Mesendoderm (in vitro differentiated cells): ENCODE data around the gene NR2F1-AS1.

Source experiments
- DNase-seq: peaks from one replicate; pipeline ENCODE4 v3.0.0; 2013
- H2AK5ac ChIP-seq: 2 replicates; pipeline ENCODE4 v1.6.1; 2013; ENCODE audit warnings: low read length, inconsistent platforms
- H2BK120ac ChIP-seq: 2 replicates; pipeline ENCODE4 v1.6.1; 2013; ENCODE audit warnings: low read depth, mild to moderate bottlenecking, low read length, moderate library complexity, mixed read lengths
- H2BK15ac ChIP-seq: replicated peaks from 2 replicates; pipeline ENCODE4 v1.6.1; 2013; ENCODE audit warnings: low read depth, mild to moderate bottlenecking, moderate library complexity
- H2BK5ac ChIP-seq: 2 replicates; pipeline ENCODE4 v1.6.1; 2013; ENCODE audit warnings: low read length, inconsistent platforms
- H3K18ac ChIP-seq: 2 replicates; pipeline ENCODE4 v1.6.1; 2013; ENCODE audit warnings: mild to moderate bottlenecking, low read length, mixed read lengths
- H3K23ac ChIP-seq: one replicate; pipeline ENCODE4 v1.6.1; 2013; ENCODE audit warnings: low read length
- H3K27ac ChIP-seq: 2 replicates; pipeline ENCODE4 v1.5.1; 2013; ENCODE audit warnings: low read depth, mild to moderate bottlenecking, inconsistent platforms, low read length, moderate library complexity
- H3K27me3 ChIP-seq: 2 replicates; pipeline ENCODE4 v1.6.1; 2013; ENCODE audit warnings: low read length, control low read depth, mild to moderate bottlenecking, inconsistent platforms; ENCODE audit not compliant: insufficient read depth, poor library complexity
- H3K36me3 ChIP-seq: 2 replicates; pipeline ENCODE4 v1.6.1; 2013; ENCODE audit warnings: low read length, inconsistent platforms; ENCODE audit not compliant: control insufficient read depth, insufficient read depth
- H3K4ac ChIP-seq: one replicate; pipeline ENCODE4 v1.6.1; 2013; ENCODE audit warnings: low read depth, mild to moderate bottlenecking, low read length, moderate library complexity
- H3K4me1 ChIP-seq: 2 replicates; pipeline ENCODE4 v1.6.1; 2013; ENCODE audit warnings: low read depth, low read length, inconsistent platforms; ENCODE audit not compliant: control insufficient read depth
- H3K4me2 ChIP-seq: 2 replicates; pipeline ENCODE4 v1.6.1; 2013; ENCODE audit warnings: low read length
- H3K4me3 ChIP-seq: 2 replicates; pipeline ENCODE4 v1.5.1; 2013; ENCODE audit warnings: mild to moderate bottlenecking, low read length
- H3K56ac ChIP-seq: one replicate; pipeline ENCODE4 v1.6.1; 2013; ENCODE audit warnings: low read length
- H3K79me1 ChIP-seq: 2 replicates; pipeline ENCODE4 v1.6.1; 2013; ENCODE audit warnings: low read length, inconsistent platforms
- H3K79me2 ChIP-seq: 2 replicates; pipeline ENCODE4 v1.6.1; 2013; ENCODE audit warnings: mild to moderate bottlenecking, low read length; ENCODE audit not compliant: control insufficient read depth, insufficient read depth
- H3K9ac ChIP-seq: 2 replicates; pipeline ENCODE4 v1.6.1; 2013; ENCODE audit warnings: low read length, inconsistent platforms
- H4K5ac ChIP-seq: one replicate; pipeline ENCODE4 v1.6.1; 2013; ENCODE audit warnings: low read length
- H4K8ac ChIP-seq: one replicate; pipeline ENCODE4 v1.6.1; 2013; ENCODE audit warnings: low read depth, mild to moderate bottlenecking, control low read depth, low read length, moderate library complexity
- WGBS: extraction: QIAGEN DNeasy Blood & Tissue Kit; methylation state at CpG from one replicate; pipeline ENCODE4 v1.1.7; 2013; ENCODE audit warnings: low lambda C conversion rate, missing lambda C conversion rate; ENCODE audit not compliant: insufficient coverage; ENCODE audit errors: extremely low coverage; 5-methylcytosine and 5-hydroxymethylcytosine counted together

Gene NR2F1-AS1

DNA sequence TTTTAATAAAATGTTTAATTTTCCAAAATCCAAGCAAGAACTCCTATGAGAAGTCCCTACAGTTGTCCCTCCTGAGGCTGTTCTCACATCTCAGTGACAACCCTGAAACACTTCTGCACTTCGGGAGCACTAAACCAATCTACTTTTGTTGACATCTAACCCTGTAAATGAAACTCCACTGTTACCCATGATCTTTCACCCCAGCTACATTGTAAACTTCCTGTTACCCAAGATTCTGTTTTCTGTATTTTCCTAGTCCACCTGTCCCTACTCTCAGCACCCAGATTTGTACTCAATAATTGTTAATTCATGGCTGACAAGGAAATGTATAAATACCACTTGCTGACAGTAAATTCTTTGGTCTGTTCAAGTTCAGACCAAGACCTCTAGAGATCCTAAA lies 153.7 kb downstream of the NR2F1-AS1 start:
- no peak overlapping the region for H2BK120ac ChIP-seq
- no peak overlapping the region for H2BK15ac ChIP-seq
- no peak overlapping the region for H3K9ac ChIP-seq
- no peak overlapping the region for H3K23ac ChIP-seq
- DNase-seq: no peak
- no peaks in the 10 kb centered on the region for H3K36me3 ChIP-seq
- no peak overlapping the region for H2AK5ac ChIP-seq
- H4K5ac ChIP-seq: no peak overlapping the region
- H4K8ac ChIP-seq: no peak overlapping the region
- no peaks in the 10 kb centered on the region for H3K4me1 ChIP-seq
- no peak overlapping the region for H3K56ac ChIP-seq
- H3K18ac ChIP-seq: no peak overlapping the region
- no peaks in the 10 kb centered on the region for H3K27me3 ChIP-seq
- no peaks in the 10 kb centered on the region for H3K79me1 ChIP-seq
- no peak overlapping the region for H3K4me2 ChIP-seq
- H3K4ac ChIP-seq: no peak overlapping the region
- no CpG with 5 or more reads among the region's 1 CpG for WGBS
- H3K4me3 ChIP-seq: no peak overlapping the region
- H3K79me2 ChIP-seq: no peaks in the 10 kb centered on the region
- H3K27ac ChIP-seq: no peak overlapping the region
- H2BK5ac ChIP-seq: no peak overlapping the region

DNA sequence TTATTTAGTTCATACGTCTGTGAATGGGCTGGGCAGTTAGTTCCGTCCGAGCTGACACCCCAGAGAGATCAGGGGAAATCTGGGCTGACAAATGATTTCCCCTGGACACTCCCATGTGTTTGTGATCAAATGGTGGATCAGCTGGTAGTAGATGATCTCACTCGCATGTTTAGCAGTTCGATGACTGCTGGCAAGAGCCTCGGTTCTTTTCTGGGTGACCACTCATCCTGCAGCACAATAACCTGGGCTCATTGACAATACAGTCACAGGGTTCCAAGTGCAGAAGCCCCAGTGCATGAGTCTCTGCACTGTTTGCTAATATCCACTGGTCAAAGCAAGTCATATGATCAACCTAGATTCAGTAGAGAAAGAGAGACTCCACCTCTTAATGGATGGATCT lies 155.9 kb downstream of the NR2F1-AS1 start:
- WGBS: no CpG with 5 or more reads among the region's 6 CpGs
- H3K79me2 ChIP-seq: no peaks in the 10 kb centered on the region
- H3K23ac ChIP-seq: no peak overlapping the region
- no peak overlapping the region for H3K4me3 ChIP-seq
- no peak overlapping the region for H3K56ac ChIP-seq
- H3K18ac ChIP-seq: no peak overlapping the region
- H3K4me2 ChIP-seq: no peak overlapping the region
- no peak overlapping the region for H2BK5ac ChIP-seq
- no peak overlapping the region for H4K5ac ChIP-seq
- no peak overlapping the region for H3K27ac ChIP-seq
- no peak overlapping the region for H4K8ac ChIP-seq
- H3K79me1 ChIP-seq: no peaks in the 10 kb centered on the region
- no peak overlapping the region for H3K9ac ChIP-seq
- H3K4ac ChIP-seq: no peak overlapping the region
- DNase-seq: no peak
- no peak overlapping the region for H2BK120ac ChIP-seq
- no peak overlapping the region for H2BK15ac ChIP-seq
- H3K36me3 ChIP-seq: no peaks in the 10 kb centered on the region
- H3K27me3 ChIP-seq: no peaks in the 10 kb centered on the region
- H2AK5ac ChIP-seq: no peak overlapping the region
- no peaks in the 10 kb centered on the region for H3K4me1 ChIP-seq

DNA sequence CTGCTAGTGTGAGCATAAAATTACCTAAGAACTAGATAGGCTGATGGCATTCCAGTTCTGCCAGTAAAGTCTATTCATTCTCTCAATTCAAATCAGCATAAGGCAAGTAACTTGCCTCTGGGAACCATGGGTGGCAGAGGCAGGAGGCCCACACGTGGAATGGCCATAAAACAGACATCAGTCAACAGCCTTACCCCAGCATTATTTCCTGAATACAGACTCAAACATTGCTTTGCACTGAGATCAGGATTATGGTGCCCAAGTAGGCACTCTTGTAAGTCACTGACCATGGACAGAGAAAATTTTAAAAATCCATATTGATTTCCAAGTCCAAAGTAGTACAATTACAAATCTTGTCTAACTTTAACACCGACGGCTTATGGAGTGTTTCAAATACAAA lies 157.7 kb downstream of the NR2F1-AS1 start:
- no peak overlapping the region for H2BK5ac ChIP-seq
- H3K79me2 ChIP-seq: no peaks in the 10 kb centered on the region
- H2AK5ac ChIP-seq: no peak overlapping the region
- H2BK120ac ChIP-seq: no peak overlapping the region
- no peak overlapping the region for H3K4me2 ChIP-seq
- no peak overlapping the region for H4K8ac ChIP-seq
- H3K79me1 ChIP-seq: no peaks in the 10 kb centered on the region
- no peak overlapping the region for H3K23ac ChIP-seq
- no peaks in the 10 kb centered on the region for H3K36me3 ChIP-seq
- no peak overlapping the region for H3K18ac ChIP-seq
- no peak overlapping the region for H2BK15ac ChIP-seq
- no peaks in the 10 kb centered on the region for H3K4me1 ChIP-seq
- H3K56ac ChIP-seq: no peak overlapping the region
- H3K4ac ChIP-seq: no peak overlapping the region
- H3K27me3 ChIP-seq: no peaks in the 10 kb centered on the region
- H4K5ac ChIP-seq: no peak overlapping the region
- H3K4me3 ChIP-seq: no peak overlapping the region
- no CpG with 5 or more reads among the region's 3 CpGs for WGBS
- H3K9ac ChIP-seq: no peak overlapping the region
- H3K27ac ChIP-seq: no peak overlapping the region
- DNase-seq: no peak

DNA sequence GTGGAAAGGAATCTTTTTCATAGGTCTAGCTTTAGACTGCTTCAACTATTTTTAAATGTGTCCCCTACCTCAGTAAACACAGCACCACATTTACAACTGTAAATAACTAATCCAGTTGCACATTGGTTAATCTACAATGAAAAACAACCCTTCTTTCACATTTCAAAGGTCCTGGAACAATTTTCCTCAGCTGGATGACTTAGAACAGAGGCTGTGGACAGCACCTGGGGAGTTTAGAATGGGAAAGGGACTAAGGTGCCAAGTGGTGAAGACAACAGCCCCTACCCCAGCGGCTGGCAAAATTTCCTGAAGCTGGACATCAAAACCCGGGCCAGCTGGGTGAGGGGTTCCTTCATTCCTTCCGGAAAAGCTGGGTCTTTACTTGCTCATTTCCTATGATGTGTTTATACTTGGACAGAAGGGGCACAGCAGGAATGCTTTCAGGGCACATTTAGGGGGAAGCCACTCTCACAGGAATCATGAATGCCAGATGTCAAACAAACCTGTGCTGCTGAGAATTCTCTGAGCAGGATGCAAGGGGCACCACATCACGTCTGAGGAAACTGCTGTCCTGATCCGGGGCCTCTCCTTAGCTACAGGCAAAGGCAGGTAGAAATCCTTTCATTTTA lies 158.3 kb downstream of the NR2F1-AS1 start:
- no peak for DNase-seq
- Histone ChIP-seq H2BK15ac (no peak overlapping the region), H3K36me3 (no peaks in the 10 kb centered on the region), H4K5ac (no peak overlapping the region), H3K9ac (no peak overlapping the region), H2BK120ac (no peak overlapping the region), H3K79me2 (no peaks in the 10 kb centered on the region), H2BK5ac (no peak overlapping the region), H2AK5ac (no peak overlapping the region), H3K4ac (no peak overlapping the region), H3K27me3 (no peaks in the 10 kb centered on the region), H3K4me1 (no peaks in the 10 kb centered on the region), H4K8ac (no peak overlapping the region), H3K27ac (no peak overlapping the region), H3K18ac (no peak overlapping the region), H3K79me1 (no peaks in the 10 kb centered on the region), H3K56ac (no peak overlapping the region), H3K4me3 (no peak overlapping the region), H3K4me2 (no peak overlapping the region), H3K23ac (no peak overlapping the region)
- WGBS: no CpG with 5 or more reads among the region's 5 CpGs

DNA sequence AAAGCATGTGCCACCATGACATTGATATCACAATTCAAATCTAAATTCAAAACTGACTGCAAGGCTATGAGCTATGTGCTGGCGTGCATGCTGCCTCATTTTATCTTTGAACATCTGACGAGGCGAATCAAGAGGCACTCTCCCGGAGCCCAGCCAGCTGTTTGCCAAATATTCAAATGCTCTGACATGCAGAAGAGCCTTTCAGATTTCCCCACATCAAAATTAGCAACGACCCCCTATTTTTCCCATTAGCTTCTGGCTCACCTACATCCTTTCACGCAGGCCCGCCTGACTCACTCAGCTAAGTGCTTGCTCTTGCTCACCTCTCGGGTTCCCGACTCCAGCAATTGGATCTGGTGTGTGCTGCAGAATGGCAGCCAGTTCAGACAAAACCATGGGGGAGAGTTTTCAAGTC lies 159.0 kb downstream of the NR2F1-AS1 start:
- Histone ChIP-seq H3K56ac (no peak overlapping the region), H3K79me1 (no peaks in the 10 kb centered on the region), H3K4ac (no peak overlapping the region), H3K18ac (no peak overlapping the region), H3K9ac (no peak overlapping the region), H3K27me3 (no peaks in the 10 kb centered on the region), H4K5ac (no peak overlapping the region), H3K79me2 (no peaks in the 10 kb centered on the region), H2BK5ac (no peak overlapping the region), H3K4me1 (no peaks in the 10 kb centered on the region), H2BK120ac (no peak overlapping the region), H3K27ac (no peak overlapping the region), H2BK15ac (no peak overlapping the region), H3K23ac (no peak overlapping the region), H3K4me2 (no peak overlapping the region), H3K4me3 (no peak overlapping the region), H3K36me3 (no peaks in the 10 kb centered on the region), H2AK5ac (no peak overlapping the region), H4K8ac (no peak overlapping the region)
- WGBS: no CpG with 5 or more reads among the region's 9 CpGs
- peak; percentile 37 for DNase-seq

- Histone ChIP-seq H4K8ac (no peak overlapping the region), H2AK5ac (no peak overlapping the region), H2BK120ac (no peak overlapping the region), H3K4me1 (no peaks in the 10 kb centered on the region), H3K27me3 (no peaks in the 10 kb centered on the region), H2BK5ac (no peak overlapping the region), H3K79me2 (no peaks in the 10 kb centered on the region), H4K5ac (no peak overlapping the region), H2BK15ac (no peak overlapping the region), H3K4ac (no peak overlapping the region), H3K4me2 (no peak overlapping the region), H3K9ac (no peak overlapping the region), H3K4me3 (no peak overlapping the region), H3K79me1 (no peaks in the 10 kb centered on the region), H3K36me3 (no peaks in the 10 kb centered on the region), H3K27ac (no peak overlapping the region), H3K56ac (no peak overlapping the region), H3K18ac (no peak overlapping the region), H3K23ac (no peak overlapping the region)
- WGBS: no CpG with 5 or more reads among the region's 6 CpGs
- peak; percentile 71 for DNase-seq
Observed at GRCh38 chr5:93421468-93421867, 159.6 kb downstream of the NR2F1-AS1 start.
